Activated CD4-positive, alpha-beta T cell treated with anti-CD3 and anti-CD28 coated beads for 4 hours (primary cell): ENCODE data around the gene ESRRB.
"Not testable (repeated sequence)": the region's sequence is repeated elsewhere in the genome, so short reads cannot be mapped to it uniquely, and the experiment has no call there.

ENCODE experiments used
- DNase-seq, 2 donors: peaks; one replicate each; pipeline ENCODE4 v3.0.0-alpha.2; 2020

Gene ESRRB

GRCh38 chr14:76498976-76499375 is 123.0 kb downstream of the ESRRB start:
- DNase-seq: no peak

- DNase-seq: no peak
Measured at GRCh38 chr14:76499399-76499798, 123.5 kb downstream of the ESRRB start.

- DNase-seq: no peak
Measured at GRCh38 chr14:76500011-76500410, 124.1 kb downstream of the ESRRB start.

GRCh38 chr14:76500480-76500879 is 124.5 kb downstream of the ESRRB start:
- no peak for DNase-seq

- DNase-seq: no peak
Measured at GRCh38 chr14:76501156-76501720, 125.3 kb downstream of the ESRRB start.

- DNase-seq: no peak
Measured at GRCh38 chr14:76502219-76502618, 126.3 kb downstream of the ESRRB start.

GRCh38 chr14:76502638-76503037 is 126.7 kb downstream of the ESRRB start:
- DNase-seq: no peak

GRCh38 chr14:76509311-76509710 is 133.4 kb downstream of the ESRRB start:
- DNase-seq: no peak

- DNase-seq: no peak
Measured at GRCh38 chr14:76510181-76510580, 134.2 kb downstream of the ESRRB start.

GRCh38 chr14:76514213-76514998 is 138.5 kb downstream of the ESRRB start:
- no peak for DNase-seq

- no peak for DNase-seq
Measured at GRCh38 chr14:76516884-76517283, 140.9 kb downstream of the ESRRB start.

- DNase-seq: no peak
Measured at GRCh38 chr14:76518366-76518765, 142.4 kb downstream of the ESRRB start.

GRCh38 chr14:76525106-76525821 is 149.3 kb downstream of the ESRRB start:
- no peak for DNase-seq

GRCh38 chr14:76531085-76531484 is 155.1 kb downstream of the ESRRB start:
- DNase-seq: no peak

- DNase-seq: no peak
Measured at GRCh38 chr14:76531821-76532318, 155.9 kb downstream of the ESRRB start.

- DNase-seq: not testable (repeated sequence)
Measured at GRCh38 chr14:76536636-76537035, 160.7 kb downstream of the ESRRB start.

- DNase-seq: no peak
Measured at GRCh38 chr14:76537906-76538647, 162.1 kb downstream of the ESRRB start.

- DNase-seq: no peak
Measured at GRCh38 chr14:76538648-76539008, 162.7 kb downstream of the ESRRB start.

- DNase-seq: no peak
Measured at GRCh38 chr14:76539130-76539529, 163.2 kb downstream of the ESRRB start.

GRCh38 chr14:76541594-76542219 is 165.8 kb downstream of the ESRRB start:
- DNase-seq: no peak

GRCh38 chr14:76546426-76547221 is 170.7 kb downstream of the ESRRB start:
- DNase-seq: no peak

- no peak for DNase-seq
Measured at GRCh38 chr14:76547831-76548230, 171.9 kb downstream of the ESRRB start.
